ENCODE measurements around the gene RFX7.

- TF ChIP-seq POLR2A (IDR thresholded peaks at IDR 0.05) (no peak), CTCF (IDR thresholded peaks at IDR 0.05) (no peak)
Measured at GRCh38 chr15:56211064-56211463, 32.6 kb downstream of the RFX7 start.
